Measurements from ENCODE around the gene ROS1.

DNA sequence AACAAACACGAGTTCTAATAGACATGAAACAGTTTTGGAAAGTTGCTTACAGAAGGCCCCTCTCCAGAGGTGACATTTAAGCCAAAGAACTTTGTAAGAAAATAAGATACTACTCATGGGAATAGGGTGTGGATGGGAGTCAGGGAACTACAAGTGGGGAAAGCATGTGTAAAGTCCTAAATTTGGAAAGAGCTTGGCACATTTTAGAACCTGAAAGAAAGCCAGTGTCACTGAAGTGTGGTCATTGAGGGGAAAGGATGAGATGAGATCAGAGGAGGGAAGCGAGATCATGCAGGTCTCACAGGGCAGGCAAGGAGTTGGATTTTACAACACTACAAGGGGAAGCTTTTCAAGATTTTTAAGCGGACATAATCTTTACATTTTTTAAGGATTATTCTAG is 122.4 kb downstream of the ROS1 start:
- TF ChIP-seq EZH2phosphoT487 (IDR thresholded peaks at IDR 0.05; ENCODE audit: low read depth): no peak
- TF ChIP-seq, protein P1, sequence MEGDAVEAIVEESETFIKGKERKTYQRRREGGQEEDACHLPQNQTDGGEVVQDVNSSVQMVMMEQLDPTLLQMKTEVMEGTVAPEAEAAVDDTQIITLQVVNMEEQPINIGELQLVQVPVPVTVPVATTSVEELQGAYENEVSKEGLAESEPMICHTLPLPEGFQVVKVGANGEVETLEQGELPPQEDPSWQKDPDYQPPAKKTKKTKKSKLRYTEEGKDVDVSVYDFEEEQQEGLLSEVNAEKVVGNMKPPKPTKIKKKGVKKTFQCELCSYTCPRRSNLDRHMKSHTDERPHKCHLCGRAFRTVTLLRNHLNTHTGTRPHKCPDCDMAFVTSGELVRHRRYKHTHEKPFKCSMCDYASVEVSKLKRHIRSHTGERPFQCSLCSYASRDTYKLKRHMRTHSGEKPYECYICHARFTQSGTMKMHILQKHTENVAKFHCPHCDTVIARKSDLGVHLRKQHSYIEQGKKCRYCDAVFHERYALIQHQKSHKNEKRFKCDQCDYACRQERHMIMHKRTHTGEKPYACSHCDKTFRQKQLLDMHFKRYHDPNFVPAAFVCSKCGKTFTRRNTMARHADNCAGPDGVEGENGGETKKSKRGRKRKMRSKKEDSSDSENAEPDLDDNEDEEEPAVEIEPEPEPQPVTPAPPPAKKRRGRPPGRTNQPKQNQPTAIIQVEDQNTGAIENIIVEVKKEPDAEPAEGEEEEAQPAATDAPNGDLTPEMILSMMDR (IDR thresholded peaks at IDR 0.05; ENCODE audit: low read depth, low read length): no peak

Data from OCI-LY3 (cell line).